Measurements from ENCODE around the gene ADARB2.
"Not testable (repeated sequence)": the region's sequence is repeated elsewhere in the genome, so short reads cannot be mapped to it uniquely, and the experiment has no call there.

The ADARB2 gene

DNA sequence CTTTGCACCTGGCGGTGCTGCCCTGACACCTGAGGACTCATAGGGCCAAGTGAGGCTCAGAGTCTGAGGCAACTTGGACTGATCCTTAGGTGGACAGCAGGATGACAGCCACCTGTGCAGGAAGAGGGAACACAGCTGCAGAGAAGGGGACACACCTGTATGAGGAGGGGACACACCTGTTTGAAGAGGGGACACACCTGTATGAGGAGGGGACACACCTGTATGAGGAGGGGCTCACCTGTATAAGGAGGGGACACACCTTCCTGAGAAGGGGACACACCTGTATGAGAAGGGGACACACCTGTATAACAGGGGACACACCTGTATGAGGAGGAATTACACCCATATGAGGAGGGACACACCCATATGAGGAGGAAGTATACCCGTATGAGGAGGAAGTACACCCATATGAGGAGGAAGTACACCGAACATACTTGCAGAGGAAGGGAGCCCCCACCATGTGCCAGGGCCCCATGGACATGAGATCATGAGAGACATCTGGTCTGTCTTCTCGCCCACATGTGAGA is 285.9 kb downstream of the ADARB2 start:
- no peak for DNase-seq

DNA sequence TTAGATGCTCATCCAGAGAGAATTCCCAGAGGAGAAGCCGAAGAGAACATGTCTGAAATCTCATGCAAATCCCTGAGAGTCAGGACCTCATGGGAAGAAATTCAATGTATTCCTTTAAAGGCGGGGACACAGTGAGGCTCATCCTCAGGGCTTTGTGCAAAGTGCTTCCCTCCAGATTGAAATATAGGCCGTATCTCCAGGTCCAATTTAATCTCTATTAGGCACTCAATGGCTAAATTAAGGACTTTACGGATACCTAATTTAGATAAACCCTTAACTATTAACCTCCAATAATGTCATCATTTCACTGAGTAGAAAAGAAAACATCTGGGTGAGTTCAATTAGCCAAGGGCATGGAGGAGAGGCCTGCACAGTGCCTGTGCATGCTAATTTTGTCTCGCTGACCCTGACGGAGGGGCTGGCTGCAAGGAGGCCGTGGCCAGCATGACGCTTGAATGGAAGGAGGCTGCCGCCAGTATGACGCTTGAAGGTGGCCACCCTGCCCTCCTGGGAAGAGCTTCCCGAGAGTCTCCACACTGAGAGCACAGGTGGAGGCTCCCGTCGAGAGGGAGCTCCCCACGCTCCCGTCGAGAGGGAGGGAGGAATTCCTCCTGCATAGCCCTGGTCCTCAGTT is 287.6 kb downstream of the ADARB2 start:
- DNase-seq = no peak

DNA sequence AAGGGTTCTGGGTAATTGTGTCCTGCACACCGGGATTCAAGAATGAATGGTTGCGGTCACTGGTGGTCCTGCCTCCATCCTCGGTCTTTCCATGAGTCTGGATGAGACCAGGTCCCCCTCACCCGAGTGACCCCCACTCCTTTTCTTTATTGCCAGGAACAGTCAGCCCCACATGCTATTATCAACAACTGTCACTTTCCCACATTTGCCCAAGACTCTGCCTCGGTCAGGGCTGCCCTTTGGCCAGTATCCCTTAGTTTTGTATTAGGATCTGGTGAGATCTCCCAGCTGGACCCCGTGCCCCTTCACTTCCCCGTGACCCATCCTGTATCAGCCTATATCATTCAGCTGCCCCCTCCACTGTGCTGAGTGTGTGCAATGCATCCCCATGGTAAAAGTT is 288.3 kb downstream of the ADARB2 start:
- no peak for DNase-seq

DNA sequence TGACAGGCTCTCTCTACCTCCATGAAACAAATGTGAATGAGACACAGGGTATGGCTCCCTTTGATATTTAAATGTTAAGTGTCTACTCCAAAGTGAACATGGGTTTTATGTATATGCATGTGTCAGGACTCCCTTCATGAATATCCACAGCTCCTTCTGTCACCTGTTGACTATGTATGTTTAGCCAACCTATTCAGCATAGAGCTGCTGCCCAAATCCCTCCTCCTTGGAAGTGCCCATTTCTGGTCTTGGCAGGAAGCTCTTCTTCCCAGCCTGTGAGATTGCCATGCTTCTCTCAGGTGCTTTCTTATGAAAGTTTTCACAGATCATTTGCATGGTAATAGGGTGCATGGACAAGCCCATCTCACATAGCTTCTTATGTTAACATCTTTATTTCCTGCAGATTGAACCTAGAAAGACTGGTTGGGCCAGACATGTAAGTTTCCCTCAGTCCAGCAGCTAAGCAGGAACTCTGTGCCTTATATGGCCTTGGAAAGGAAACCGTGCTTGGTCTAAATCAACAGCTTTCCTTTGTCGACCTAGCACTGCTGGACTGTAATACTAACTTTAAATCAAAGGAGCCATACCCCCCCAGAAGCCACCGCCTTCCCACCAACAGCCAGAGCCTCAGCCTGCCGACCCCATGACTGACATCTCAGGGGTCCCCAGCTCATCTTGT is 288.9 kb downstream of the ADARB2 start:
- DNase-seq = no peak

DNA sequence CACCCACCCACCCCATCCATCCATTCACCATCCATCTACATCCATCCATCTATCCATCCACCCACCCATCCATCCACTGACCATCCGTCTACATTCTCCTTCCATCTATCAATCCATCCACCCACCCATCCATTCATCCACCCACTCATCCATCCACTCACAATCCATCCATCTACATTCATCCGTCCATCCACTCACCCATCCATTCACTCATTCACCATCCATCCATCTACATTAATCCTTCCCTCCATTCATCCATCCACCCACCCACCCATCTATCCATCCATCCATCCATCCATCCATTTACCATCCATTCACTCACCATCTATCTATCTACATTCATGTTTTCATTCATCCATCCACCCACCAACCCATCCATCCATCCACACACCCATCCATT is 292.5 kb downstream of the ADARB2 start:
- DNase-seq = no peak

DNA sequence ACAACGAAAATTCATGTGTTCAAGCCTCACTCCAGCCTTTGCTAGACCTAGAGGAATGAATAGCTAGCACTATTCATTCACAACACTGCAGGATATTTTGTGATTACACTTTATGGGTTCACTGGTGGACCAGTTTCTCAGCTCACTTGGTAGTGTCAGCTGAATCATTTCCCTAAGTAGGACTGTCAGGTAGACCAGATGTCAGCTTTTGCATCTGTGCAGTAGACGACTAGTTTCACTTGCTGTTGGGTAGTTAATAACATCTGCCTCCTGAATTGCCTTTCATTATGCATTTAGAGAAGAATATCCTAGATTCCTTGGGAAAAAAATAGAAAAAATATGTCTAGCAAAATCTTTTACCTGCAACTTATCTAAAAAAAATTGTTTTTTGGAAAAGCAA is 296.4 kb downstream of the ADARB2 start:
- no peak for DNase-seq

DNA sequence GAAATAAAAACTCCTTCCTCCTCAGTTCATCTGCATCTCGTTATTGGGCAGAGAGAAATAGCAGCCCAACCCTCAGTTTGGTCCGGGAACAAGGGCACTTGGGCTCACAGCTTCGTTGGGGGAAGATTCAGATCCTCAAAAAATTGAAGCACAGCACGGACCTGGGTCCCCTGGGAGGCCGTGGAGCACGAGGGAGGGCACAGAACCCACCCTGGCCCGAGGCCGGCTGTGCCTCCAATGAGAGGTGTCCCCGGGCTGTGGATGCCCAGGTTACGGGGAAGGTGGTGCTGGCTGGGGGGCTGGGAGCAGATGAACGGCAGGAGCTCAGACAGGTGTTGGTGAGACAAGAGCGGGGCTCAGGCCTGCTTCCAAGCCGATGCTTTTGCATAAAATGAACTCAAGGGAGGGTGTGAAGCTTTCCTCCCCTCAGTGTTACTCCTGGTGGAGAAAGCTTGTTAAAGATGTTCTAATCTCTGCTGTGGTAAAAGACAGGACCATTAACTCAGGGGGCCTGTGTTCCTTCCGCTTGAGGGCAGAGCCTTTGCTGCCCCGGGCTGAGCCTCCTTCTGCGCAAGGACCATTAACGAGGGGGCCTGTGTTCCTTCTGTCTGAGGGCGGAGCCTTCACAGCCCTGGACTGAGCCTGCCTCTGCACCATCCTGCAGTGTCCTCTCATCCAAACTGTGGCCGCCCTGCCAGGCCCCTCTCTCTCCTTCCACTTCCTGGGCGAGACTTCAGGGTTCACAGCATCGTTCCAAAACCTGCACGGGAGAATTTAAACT is 302.2 kb downstream of the ADARB2 start:
- no peak for DNase-seq

DNA sequence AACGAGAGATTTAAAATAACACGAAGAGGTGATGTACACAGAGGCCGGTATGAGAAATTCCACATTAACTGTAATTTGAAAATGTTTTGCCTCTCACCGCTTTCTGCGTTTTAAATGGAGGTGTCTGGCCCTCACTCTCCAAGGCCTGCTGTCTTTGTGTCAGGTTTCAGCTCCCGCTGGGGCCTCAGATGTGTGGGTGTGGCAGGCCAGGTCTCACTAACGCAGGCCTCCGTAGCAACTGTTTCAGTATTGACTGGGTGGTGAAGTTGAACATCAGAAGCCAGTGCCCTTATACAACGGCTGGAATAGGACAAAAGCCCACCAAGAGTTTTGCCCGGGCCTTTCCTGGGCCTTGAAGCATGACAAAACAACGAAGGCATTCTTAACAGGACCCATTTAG is 303.1 kb downstream of the ADARB2 start:
- no peak for DNase-seq

DNA sequence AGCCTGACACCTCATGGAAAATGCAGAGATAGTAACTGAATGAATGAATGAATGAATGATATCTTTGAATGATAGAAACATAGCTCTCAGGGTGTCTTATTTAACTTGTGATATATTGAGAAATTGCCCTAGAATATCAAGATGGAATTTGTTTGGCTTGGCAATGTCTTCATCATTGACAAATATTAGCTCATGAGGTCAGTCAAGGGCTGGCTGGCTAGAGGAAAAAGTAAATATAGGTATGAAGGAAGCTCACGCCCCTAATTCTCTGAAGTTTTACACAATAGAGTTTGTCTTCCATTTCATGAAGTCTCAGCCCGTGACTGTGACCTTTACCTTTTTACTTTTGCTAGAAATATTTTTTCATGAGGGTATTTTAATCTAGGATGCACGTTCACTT is 305.2 kb downstream of the ADARB2 start:
- DNase-seq = no peak

DNA sequence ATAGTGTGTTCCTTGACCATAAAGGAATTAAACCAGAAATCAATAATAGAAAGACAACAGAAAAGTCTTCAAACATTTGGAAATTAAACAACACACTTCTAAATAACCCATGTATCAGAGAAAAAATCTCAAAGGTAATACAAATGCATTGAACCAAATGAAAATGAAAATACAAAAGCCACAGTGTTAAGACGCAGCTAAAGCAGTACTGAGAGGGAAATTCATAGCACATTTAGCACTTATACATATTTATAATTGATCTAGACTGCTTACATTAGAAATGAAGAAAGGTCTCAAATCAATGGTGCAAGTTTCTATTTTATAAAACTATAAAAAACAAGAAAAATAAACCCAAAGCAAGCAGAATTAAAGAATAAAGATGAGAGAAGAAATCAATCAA is 306.1 kb downstream of the ADARB2 start:
- no peak for DNase-seq

DNA sequence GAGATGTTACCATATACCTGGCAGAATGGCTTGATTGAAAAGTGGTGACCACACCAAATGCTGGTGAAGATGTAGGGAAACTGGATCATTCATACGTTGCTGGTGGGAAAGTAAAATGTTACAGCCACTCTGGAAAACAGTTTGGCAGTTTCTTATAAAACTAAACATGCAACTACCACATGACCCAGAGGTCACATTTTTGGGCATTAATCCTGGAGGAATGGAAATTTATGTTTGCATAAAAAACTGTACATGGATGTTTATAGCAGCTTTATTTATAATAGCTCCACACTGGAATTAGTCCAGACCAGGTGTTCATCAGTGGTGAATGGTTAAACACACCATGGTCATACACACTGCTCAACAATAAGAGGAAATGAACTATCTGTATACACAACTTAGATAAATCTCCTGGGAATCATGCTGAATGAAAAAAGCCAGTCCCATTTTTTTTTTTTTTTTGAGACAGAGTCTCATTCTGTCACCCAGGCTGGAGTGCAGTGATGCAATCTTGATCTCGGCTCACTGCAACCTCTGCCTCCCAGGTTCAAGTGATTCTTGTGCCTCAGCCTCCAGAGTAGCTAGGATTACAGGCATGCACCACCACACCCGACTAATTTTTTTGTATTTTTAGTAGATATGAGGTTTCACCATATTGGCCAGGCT is 309.7 kb downstream of the ADARB2 start:
- not testable (repeated sequence) for DNase-seq

DNA sequence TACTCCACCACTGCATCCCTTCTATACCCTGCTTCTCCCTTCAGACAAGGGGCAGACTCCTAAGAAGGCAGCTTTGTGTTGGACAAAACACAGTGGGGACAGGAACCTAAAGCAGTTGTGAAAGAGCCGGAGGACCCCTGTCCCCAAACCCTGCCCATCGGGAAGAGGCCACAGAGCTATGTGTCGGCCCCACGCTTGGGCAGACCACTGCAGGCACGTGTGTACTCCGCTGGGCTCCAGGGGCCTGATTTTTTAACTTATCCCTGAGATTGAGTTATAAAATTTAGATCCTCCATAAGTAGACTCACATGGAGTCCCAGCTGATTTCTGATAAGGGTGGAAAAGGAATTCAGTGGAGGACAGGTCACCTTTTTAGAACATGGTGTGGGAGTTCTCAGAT is 310.5 kb downstream of the ADARB2 start:
- no peak for DNase-seq

DNA sequence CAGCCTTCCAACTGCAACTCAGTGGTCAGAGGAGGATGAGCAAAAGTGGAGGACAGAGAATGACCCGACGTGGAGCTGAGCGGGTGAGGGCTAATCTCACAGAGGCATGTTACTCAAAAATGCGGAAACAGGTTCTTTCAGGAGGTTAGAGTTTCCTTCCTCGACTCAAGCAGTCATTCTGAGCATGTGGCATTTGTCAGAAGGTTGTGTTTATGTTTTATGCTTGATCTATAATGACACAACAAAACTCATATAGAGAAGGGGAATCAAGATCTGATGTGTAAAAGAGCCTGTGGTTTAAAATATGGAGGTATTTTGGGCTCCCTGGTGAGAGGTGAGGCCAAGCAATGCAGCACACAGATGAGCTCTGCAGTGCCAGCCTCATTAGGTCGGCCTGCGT is 311.4 kb downstream of the ADARB2 start:
- DNase-seq = no peak

DNA sequence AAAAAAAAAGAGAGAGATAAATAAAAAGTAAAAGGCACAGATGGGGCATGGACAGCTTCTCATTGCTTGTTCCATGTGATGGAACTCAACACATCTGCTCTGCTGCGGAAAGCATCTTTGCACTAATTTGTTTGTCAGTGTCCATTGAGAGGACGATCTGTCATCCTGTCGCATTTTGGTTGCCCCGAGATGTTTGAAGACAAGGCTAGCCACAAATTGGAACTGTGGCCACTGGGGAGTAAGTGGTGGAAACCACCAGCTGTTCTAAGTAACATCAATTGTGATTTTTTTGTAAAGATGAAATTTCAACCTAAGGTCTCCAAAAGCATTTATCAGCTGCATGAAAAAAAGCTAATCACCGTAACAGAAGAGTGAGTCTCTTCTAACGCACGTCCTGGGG is 312.7 kb downstream of the ADARB2 start:
- DNase-seq = no peak

DNA sequence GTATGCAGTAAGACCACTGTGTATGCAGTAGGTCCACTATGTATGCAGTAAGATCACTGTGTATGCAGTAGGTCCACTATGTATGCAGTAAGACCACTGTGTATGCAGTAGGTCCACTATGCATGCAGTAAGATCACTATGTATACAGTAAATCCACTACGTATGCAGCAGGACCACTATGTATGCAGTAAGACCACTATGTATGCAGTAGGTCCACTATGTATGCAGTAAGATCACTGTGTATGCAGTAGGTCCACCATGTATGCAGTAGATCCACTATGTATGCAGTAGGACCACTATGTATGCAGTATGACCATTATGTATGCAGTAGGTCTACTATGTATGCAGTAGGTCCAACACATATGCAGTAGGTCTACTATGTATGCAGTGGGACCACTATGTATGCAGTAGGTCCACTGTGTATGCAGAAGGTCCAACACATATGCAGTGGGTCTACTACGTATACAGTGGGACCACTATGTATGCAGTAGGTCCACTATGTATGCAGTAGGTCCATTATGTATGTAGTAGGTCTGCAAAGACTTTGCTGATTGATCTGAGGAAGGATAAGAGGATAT is 313.6 kb downstream of the ADARB2 start:
- no peak for DNase-seq

DNA sequence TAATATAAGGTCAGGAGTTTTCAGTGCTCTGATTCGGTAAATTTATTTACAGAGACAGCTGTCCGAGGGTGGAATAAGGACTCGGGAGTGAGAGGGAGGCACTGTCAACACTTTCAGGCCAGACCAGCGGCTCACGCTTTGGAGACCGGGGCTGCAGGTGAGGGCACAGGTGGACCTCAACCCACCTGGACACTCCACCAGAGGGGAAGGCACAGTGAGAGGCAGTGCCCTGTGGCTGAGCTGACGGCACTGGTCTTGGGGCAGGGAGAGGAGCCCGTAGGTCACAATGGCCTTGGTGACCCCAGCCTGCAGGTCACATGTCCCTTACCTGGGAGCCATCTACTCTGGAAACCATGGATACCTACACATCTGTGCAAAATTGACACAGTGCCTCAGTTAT is 315.1 kb downstream of the ADARB2 start:
- DNase-seq = no peak

DNA sequence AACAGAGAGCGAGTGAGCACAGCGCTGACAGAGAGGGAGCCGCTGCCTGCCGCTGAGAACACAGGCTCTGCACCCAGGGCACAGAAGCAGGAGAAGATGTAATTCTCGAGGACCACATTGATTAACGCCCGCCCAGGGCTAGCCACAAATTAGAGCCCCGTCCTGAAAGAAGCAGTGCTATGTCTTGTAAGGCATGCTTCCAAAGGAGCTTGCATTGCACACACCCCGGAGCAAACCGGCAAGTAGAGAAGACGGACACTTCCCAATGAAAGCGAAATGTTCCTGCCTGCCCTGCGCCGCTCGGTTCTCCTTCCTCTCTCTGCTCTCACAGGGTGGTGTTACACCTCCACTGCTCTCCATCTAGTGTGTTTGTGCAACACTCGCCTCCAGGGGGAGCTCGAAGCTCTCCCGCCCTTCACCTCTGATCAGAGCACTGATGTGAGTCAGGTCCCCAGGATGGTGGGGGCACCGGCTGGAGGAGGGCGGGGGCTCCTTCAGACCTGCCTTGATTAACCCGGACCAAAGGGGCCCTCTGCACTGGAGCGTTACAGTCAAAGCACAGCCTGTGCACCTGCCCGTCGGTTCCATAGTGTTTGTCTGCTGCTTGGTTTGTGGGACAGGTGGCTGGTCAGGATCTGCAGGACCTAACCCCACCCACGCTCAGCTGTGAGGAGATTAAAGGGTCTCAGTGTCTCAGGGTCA is 316.5 kb downstream of the ADARB2 start:
- DNase-seq = peak; percentile 63

DNA sequence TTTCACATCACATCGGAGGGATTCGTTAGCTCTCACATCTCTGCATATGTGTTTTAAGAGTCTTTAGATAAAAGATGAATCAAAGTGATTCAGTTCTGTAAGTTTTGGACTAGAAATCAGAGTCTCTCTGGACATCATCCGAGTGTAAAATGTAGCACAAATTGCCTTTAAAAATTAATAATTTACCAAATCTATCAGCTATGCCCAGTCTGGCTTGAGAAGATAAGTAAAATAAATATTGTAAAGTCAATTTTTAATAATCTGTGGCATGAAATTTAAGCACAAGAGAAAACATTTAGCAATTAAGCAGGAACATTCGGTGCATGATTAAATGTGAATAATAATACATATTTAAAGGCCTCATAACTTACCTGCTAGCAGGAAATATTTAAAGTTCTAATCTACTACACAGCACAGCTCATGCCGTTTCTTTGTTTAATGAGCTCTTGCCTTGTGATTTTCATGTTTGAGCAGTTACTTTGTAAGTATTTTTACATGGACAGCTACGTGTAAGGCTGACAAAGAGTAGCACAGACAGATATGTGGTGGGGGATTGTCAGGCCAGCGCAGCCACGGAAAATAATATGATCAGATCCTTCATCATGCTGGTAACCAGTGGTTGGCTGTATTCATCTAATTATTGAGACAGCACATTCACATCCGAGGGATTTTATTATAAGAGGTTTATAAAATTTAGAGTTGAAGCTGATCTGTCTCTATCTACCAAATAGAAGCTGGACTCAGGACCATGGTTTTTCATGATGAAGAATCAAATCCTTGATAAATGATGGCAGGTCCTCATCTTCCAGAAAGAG is 317.3 kb downstream of the ADARB2 start:
- DNase-seq = no peak

DNA sequence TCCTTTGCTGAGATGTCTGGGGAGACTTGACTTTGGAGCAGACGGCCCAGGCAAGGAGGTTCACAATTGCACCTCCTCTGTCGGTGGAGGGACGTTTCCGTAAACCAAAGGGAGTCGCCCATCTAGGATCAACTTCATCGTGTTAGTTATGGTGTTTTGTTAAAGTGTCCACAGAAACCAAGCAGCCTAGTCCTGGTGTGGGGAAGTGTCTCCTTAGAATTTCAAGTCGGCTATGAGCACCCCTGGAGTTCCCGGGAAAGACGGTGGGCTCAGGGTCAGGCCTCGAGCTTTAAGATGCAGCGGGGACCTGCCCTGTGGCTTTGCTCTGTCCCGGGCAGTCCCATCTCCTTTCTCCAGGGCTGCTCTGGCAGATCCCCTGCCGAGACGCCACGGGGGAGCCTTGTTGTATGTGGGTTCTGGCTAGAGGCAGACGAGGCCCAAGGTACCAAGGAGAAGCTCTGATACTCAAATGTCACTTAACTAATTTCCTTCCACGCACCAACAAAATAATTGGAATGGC is 319.2 kb downstream of the ADARB2 start:
- DNase-seq = no peak

DNA sequence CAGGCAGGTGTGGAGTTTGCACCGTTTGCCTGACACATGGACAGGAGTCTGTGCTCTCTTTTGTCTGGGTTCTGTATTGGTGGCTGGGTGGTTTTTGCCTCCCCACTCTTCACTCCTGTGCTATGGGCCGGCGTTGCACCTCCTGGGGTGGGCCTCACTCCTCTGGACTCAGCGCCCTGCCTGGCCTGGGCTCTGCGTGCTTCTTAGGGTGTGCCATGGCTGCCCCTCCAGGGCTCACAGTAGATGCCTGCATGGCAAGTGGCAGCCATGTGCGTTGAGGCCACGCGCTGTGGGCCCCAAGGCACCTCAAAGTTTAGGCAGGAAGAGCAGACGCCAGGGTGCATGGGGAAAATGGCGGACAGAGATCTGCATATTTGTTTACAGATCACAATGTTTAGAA is 319.8 kb downstream of the ADARB2 start:
- no peak for DNase-seq

DNA sequence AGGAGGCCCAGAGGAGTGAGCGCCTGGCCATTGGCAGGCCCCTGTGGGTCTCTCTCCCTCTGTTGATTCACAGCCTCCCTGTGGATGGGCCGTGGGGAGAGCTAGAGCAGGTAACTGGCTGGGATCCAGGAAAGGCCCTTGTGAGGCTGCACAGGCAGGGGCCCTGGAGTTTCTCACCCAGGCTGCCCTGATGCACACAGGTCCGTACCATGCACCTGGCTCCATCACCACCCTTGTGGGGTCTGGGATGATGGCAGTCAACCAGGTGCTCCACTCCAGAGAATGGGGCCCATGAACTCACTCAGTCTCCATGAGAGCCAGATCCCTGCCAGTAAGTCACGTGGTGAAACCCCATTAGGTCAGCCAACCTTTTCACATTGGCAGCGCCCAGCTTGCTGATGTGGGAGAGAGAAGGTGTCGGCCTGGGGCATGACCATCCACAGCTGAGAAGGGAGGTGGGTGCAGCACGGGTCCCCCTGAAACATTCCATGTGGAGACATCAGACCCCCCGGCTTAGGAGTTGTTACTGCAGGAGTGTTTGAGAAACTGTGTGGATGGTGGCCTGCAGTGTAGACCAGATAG is 320.8 kb downstream of the ADARB2 start:
- DNase-seq = no peak
